ENCODE measurements around the gene ARHGEF4.

ARHGEF4 gene

GRCh38 chr2:130849896-130850787 is 13.4 kb downstream of the ARHGEF4 start:
- DNase-seq: peak in 14 of 56 donors; percentile 7 to 66 (median 25)

GRCh38 chr2:130850788-130851623 is 14.3 kb downstream of the ARHGEF4 start:
- DNase-seq: no peak

- no peak for DNase-seq
These were observed 15.1 kb downstream of the ARHGEF4 start for GRCh38 chr2:130851624-130852382.

GRCh38 chr2:130852521-130853115 is 15.9 kb downstream of the ARHGEF4 start:
- DNase-seq: no peak

GRCh38 chr2:130853391-130853790 is 16.7 kb downstream of the ARHGEF4 start:
- DNase-seq: no peak

GRCh38 chr2:130854301-130854700 is 17.6 kb downstream of the ARHGEF4 start:
- no peak for DNase-seq

GRCh38 chr2:130864830-130865800 is 28.4 kb downstream of the ARHGEF4 start:
- no peak for DNase-seq

GRCh38 chr2:130869441-130870160 is 32.9 kb downstream of the ARHGEF4 start:
- peak in 51 of 56 donors; percentile 25 to 81 (median 63) for DNase-seq

GRCh38 chr2:130870161-130870485 is 33.4 kb downstream of the ARHGEF4 start:
- no peak for DNase-seq

- DNase-seq: no peak
These were observed 34.1 kb downstream of the ARHGEF4 start for GRCh38 chr2:130870779-130871178.

- peak in 3 of 56 donors; percentile 17 to 39 (median 35) for DNase-seq
These were observed 35.4 kb downstream of the ARHGEF4 start for GRCh38 chr2:130871843-130872740.

- DNase-seq: no peak
These were observed 36.0 kb downstream of the ARHGEF4 start for GRCh38 chr2:130872741-130873125.

GRCh38 chr2:130873700-130874346 is 37.1 kb downstream of the ARHGEF4 start:
- DNase-seq: peak in 52 of 56 donors; percentile 9 to 89 (median 64)

GRCh38 chr2:130874512-130874911 is 37.8 kb downstream of the ARHGEF4 start:
- DNase-seq: no peak

GRCh38 chr2:130875935-130876334 is 39.2 kb downstream of the ARHGEF4 start:
- no peak for DNase-seq

GRCh38 chr2:130877258-130877657 is 40.5 kb downstream of the ARHGEF4 start:
- DNase-seq: no peak

- DNase-seq: peak in 24 of 56 donors; percentile 7 to 67 (median 30)
These were observed 41.6 kb downstream of the ARHGEF4 start for GRCh38 chr2:130878316-130878715.

- DNase-seq: no peak
These were observed 42.2 kb downstream of the ARHGEF4 start for GRCh38 chr2:130878933-130879332.

All from amygdala (tissue), 56 donors.